Measurements from ENCODE around the gene PLCL1. TPM values are rescaled to one million over a fixed set of nuclear protein-coding genes. Genes with fewer than 3 reads are reported as not detected.

The PLCL1 gene
- total RNA-seq, 1 experiment from 2014 or later = 0.07 TPM

GRCh38 chr2:197993363-197993762 is 189.0 kb downstream of the PLCL1 start:
- BruUV-seq (replicated peaks) = no TSS peak
- CTCF ChIA-PET = no interaction called here

DNA sequence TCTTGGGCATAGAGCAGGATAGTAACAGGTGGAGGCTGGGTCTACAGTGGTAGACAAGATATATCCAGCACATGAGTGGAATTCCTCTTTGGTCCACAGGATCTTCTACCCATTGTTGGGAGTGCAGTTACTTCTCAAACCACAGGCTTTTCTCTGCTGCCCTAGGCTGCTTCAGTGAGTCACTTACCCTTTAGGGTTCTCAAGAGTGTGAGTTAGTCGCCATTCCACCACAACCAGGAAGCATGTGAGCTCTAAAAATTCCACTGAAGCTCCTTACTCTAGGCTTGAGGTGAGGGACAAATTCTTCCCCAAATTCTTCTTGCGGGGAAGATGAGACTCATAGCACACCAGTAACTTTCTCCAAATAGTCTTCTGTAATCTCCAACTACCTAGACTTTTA is 189.4 kb downstream of the PLCL1 start:
- CTCF ChIA-PET = no interaction called here
- intact Hi-C loops (cut with micrococcal nuclease; ENCODE audit: unreplicated experiment) = no loop called here
- peaks cover 10% of the 10 kb centered on the region for H3K27me3 Mint-ChIP-seq (ENCODE audit: unreplicated experiment)
- H3K4me3 Mint-ChIP-seq (ENCODE audit: low read depth, unreplicated experiment) = no peak overlapping the region
- no peak overlapping the region for H3K27ac Mint-ChIP-seq (ENCODE audit: unreplicated experiment)
- H3K36me3 Mint-ChIP-seq (ENCODE audit: insufficient read depth, unreplicated experiment) = no peaks in the 10 kb centered on the region
- no peaks in the 10 kb centered on the region for H3K9me3 Mint-ChIP-seq (ENCODE audit: low read depth, unreplicated experiment)
- BruUV-seq (replicated peaks) = no TSS peak
- no peaks in the 10 kb centered on the region for H3K4me1 Mint-ChIP-seq (ENCODE audit: low read depth, unreplicated experiment)
- no peak for DNase-seq
- TF ChIP-seq, protein P1, sequence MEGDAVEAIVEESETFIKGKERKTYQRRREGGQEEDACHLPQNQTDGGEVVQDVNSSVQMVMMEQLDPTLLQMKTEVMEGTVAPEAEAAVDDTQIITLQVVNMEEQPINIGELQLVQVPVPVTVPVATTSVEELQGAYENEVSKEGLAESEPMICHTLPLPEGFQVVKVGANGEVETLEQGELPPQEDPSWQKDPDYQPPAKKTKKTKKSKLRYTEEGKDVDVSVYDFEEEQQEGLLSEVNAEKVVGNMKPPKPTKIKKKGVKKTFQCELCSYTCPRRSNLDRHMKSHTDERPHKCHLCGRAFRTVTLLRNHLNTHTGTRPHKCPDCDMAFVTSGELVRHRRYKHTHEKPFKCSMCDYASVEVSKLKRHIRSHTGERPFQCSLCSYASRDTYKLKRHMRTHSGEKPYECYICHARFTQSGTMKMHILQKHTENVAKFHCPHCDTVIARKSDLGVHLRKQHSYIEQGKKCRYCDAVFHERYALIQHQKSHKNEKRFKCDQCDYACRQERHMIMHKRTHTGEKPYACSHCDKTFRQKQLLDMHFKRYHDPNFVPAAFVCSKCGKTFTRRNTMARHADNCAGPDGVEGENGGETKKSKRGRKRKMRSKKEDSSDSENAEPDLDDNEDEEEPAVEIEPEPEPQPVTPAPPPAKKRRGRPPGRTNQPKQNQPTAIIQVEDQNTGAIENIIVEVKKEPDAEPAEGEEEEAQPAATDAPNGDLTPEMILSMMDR (IDR thresholded peaks at IDR 0.05; ENCODE audit: unreplicated experiment) = no peak

More at GRCh38 chr2:197993363-197993762, 189.0 kb downstream of the PLCL1 start:
- no peak for DNase-seq
- H3K4me1 Mint-ChIP-seq (ENCODE audit: low read depth, unreplicated experiment) = no peaks in the 10 kb centered on the region
- H3K9me3 Mint-ChIP-seq (ENCODE audit: low read depth, unreplicated experiment) = no peaks in the 10 kb centered on the region
- no peaks in the 10 kb centered on the region for H3K36me3 Mint-ChIP-seq (ENCODE audit: insufficient read depth, unreplicated experiment)
- TF ChIP-seq, protein P1 (IDR thresholded peaks at IDR 0.05; ENCODE audit: unreplicated experiment) = no peak
- peaks cover 10% of the 10 kb centered on the region for H3K27me3 Mint-ChIP-seq (ENCODE audit: unreplicated experiment)
- intact Hi-C loops (cut with micrococcal nuclease; ENCODE audit: unreplicated experiment) = no loop called here
- no peak overlapping the region for H3K4me3 Mint-ChIP-seq (ENCODE audit: low read depth, unreplicated experiment)
- H3K27ac Mint-ChIP-seq (ENCODE audit: unreplicated experiment) = no peak overlapping the region

DNA sequence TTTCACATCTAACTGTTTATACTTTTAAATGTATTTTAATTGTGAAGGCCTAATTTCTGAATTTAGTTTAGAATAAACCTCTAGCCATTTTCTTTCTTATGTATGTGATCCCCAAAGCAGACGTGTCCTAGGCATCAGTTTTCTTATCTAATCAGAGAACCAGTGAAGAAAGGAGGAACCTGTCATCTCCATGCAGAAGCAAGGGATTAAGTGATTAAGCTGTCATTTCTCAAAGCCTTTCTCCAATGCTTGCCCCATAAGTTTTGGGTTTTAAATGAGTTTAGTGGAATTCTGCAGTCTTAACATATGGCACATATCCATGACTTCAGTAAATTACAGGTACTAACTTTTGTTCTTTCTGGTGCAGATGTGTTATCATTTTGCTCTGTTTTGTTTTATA is 190.4 kb downstream of the PLCL1 start:
- peaks cover 10% of the 10 kb centered on the region for H3K27me3 Mint-ChIP-seq (ENCODE audit: unreplicated experiment)
- CTCF ChIA-PET = no interaction called here
- no TSS peak for BruUV-seq (replicated peaks)
- no peaks in the 10 kb centered on the region for H3K4me1 Mint-ChIP-seq (ENCODE audit: low read depth, unreplicated experiment)
- intact Hi-C loops (cut with micrococcal nuclease; ENCODE audit: unreplicated experiment) = no loop called here
- TF ChIP-seq, protein P1 (IDR thresholded peaks at IDR 0.05; ENCODE audit: unreplicated experiment) = no peak
- H3K4me3 Mint-ChIP-seq (ENCODE audit: low read depth, unreplicated experiment) = no peak overlapping the region
- no peaks in the 10 kb centered on the region for H3K9me3 Mint-ChIP-seq (ENCODE audit: low read depth, unreplicated experiment)
- no peak for DNase-seq
- no peak overlapping the region for H3K27ac Mint-ChIP-seq (ENCODE audit: unreplicated experiment)
- no peaks in the 10 kb centered on the region for H3K36me3 Mint-ChIP-seq (ENCODE audit: insufficient read depth, unreplicated experiment)

- DNase-seq = no peak
- Mint-ChIP-seq H3K9me3 (ENCODE audit: low read depth, unreplicated experiment) (no peaks in the 10 kb centered on the region), H3K27ac (ENCODE audit: unreplicated experiment) (no peak overlapping the region), H3K4me1 (ENCODE audit: low read depth, unreplicated experiment) (no peaks in the 10 kb centered on the region), H3K36me3 (ENCODE audit: insufficient read depth, unreplicated experiment) (no peaks in the 10 kb centered on the region), H3K27me3 (ENCODE audit: unreplicated experiment) (peaks cover 10% of the 10 kb centered on the region), H3K4me3 (ENCODE audit: low read depth, unreplicated experiment) (no peak overlapping the region)
- TF ChIP-seq, protein P1 (IDR thresholded peaks at IDR 0.05; ENCODE audit: unreplicated experiment) = no peak
- BruUV-seq (replicated peaks) = no TSS peak
- intact Hi-C loops (cut with micrococcal nuclease; ENCODE audit: unreplicated experiment) = no loop called here
- CTCF ChIA-PET = no interaction called here
Observed at GRCh38 chr2:197996583-197996982, 192.2 kb downstream of the PLCL1 start.

All from Calu3 (cell line).